ENCODE results near the gene LCP2. TPM values are rescaled to one million over a fixed set of nuclear protein-coding genes. Genes with fewer than 3 reads are reported as not detected.
A peak's percentile ranks its signal among the peaks of the same experiment; 100 is the strongest.

The LCP2 gene
- total and polyA plus RNA-seq, 2 experiments from 2014 or later = not detected

- Histone ChIP-seq H3K9me3 (ENCODE audit: low read depth) (no peaks in the 10 kb centered on the region), H3K27ac (no peak overlapping the region), H3K36me3 (no peaks in the 10 kb centered on the region), H3K4me3 (no peak overlapping the region), H3K4me1 (ENCODE audit: low read depth) (peaks cover 15% of the 10 kb centered on the region), H3K27me3 (no peaks in the 10 kb centered on the region)
- peak; percentile 21 to 74 for DNase-seq (ENCODE audit: low read depth in 1 of 2, low spot score in 1 of 2)
- TF ChIP-seq CTCF (IDR thresholded peaks at IDR 0.05; ENCODE audit: low read depth, low read length) = no peak
These were observed 17.6 kb upstream of the LCP2 start for GRCh38 chr5:170315154-170315553.

- Histone ChIP-seq H3K27ac (no peak overlapping the region), H3K27me3 (no peaks in the 10 kb centered on the region), H3K9me3 (ENCODE audit: low read depth) (no peaks in the 10 kb centered on the region), H3K36me3 (no peaks in the 10 kb centered on the region), H3K4me3 (no peak overlapping the region), H3K4me1 (ENCODE audit: low read depth) (peaks cover 15% of the 10 kb centered on the region)
- DNase-seq (ENCODE audit: low read depth in 1 of 2, low spot score in 1 of 2) = no peak
- no peak for TF ChIP-seq CTCF (IDR thresholded peaks at IDR 0.05; ENCODE audit: low read depth, low read length)
These were observed 17.0 kb upstream of the LCP2 start for GRCh38 chr5:170314541-170315095.

DNA sequence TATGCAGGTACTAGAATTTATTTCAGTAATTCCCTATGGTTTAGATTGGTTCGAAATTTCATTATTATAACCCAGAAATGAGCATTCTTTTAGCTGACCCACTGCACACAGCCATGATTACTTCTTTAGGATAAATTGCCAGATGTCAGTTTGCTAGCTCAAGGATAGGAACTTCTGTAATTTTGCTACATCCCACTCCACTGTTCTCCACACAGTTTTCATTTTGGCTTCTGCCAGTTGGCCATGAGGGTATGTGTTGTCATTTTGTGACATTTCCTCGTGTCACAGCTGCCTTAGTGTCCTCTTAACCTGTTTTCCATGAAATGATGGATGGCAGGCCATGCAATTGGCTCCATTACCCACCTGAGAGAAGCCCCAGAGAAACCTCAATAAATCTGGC lies 16.2 kb upstream of the LCP2 start:
- Histone ChIP-seq H3K4me3 (no peak overlapping the region), H3K27me3 (no peaks in the 10 kb centered on the region), H3K9me3 (ENCODE audit: low read depth) (no peaks in the 10 kb centered on the region), H3K4me1 (ENCODE audit: low read depth) (peaks cover 8% of the 10 kb centered on the region), H3K36me3 (no peaks in the 10 kb centered on the region), H3K27ac (no peak overlapping the region)
- TF ChIP-seq CTCF (IDR thresholded peaks at IDR 0.05; ENCODE audit: low read depth, low read length) = no peak
- no peak for DNase-seq (ENCODE audit: low read depth in 1 of 2, low spot score in 1 of 2)

- H3K9me3 ChIP-seq (ENCODE audit: low read depth) = no peaks in the 10 kb centered on the region
- no peak overlapping the region for H3K27ac ChIP-seq
- DNase-seq (ENCODE audit: low read depth in 1 of 2, low spot score in 1 of 2) = no peak
- H3K4me3 ChIP-seq = no peak overlapping the region
- TF ChIP-seq CTCF (IDR thresholded peaks at IDR 0.05; ENCODE audit: low read depth, low read length) = no peak
- no peaks in the 10 kb centered on the region for H3K27me3 ChIP-seq
- no peaks in the 10 kb centered on the region for H3K36me3 ChIP-seq
- peaks cover 7% of the 10 kb centered on the region for H3K4me1 ChIP-seq (ENCODE audit: low read depth)
These were observed 15.8 kb upstream of the LCP2 start for GRCh38 chr5:170313344-170313743.

GRCh38 chr5:170312666-170313065 lies 15.1 kb upstream of the LCP2 start:
- no peaks in the 10 kb centered on the region for H3K27me3 ChIP-seq
- no peak overlapping the region for H3K4me3 ChIP-seq
- peak in 1 of 2 donors; percentile 61 for DNase-seq (ENCODE audit: low read depth in 1 of 2, low spot score in 1 of 2)
- no peak for TF ChIP-seq CTCF (IDR thresholded peaks at IDR 0.05; ENCODE audit: low read depth, low read length)
- H3K4me1 ChIP-seq (ENCODE audit: low read depth) = peaks cover 14% of the 10 kb centered on the region
- no peaks in the 10 kb centered on the region for H3K9me3 ChIP-seq (ENCODE audit: low read depth)
- H3K36me3 ChIP-seq = no peaks in the 10 kb centered on the region
- H3K27ac ChIP-seq = no peak overlapping the region

DNA sequence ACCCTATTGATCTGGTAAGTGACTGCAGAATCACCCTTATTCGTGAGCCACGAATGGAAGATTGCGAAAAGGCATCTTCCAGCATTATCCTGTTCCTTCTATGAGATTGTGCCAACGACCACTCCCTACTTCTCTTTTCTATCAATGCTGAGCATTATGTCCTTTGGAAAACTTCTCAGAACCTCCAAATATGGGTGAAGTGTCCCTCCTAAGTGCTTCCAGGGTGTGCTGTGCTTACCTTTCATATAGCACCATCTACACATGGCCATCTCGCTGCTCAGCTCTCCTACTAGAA lies 14.7 kb upstream of the LCP2 start:
- DNase-seq (ENCODE audit: low read depth in 1 of 2, low spot score in 1 of 2) = no peak
- Histone ChIP-seq H3K9me3 (ENCODE audit: low read depth) (no peaks in the 10 kb centered on the region), H3K27ac (no peak overlapping the region), H3K4me1 (ENCODE audit: low read depth) (peaks cover 18% of the 10 kb centered on the region), H3K4me3 (no peak overlapping the region), H3K27me3 (no peaks in the 10 kb centered on the region), H3K36me3 (no peaks in the 10 kb centered on the region)
- TF ChIP-seq CTCF (IDR thresholded peaks at IDR 0.05; ENCODE audit: low read depth, low read length) = no peak

Data from cardiac muscle cell (in vitro differentiated cells and primary cell).